SK-N-DZ (cell line): Measurements from ENCODE around the gene SETMAR.
"Not testable (repeated sequence)": the region's sequence is repeated elsewhere in the genome, so short reads cannot be mapped to it uniquely, and the experiment has no call there.

ENCODE experiments used
- DNase-seq: peaks from one replicate; pipeline ENCODE4 v3.0.0-alpha.2; 2015; ENCODE audit warnings: low spot score

Gene SETMAR

DNA sequence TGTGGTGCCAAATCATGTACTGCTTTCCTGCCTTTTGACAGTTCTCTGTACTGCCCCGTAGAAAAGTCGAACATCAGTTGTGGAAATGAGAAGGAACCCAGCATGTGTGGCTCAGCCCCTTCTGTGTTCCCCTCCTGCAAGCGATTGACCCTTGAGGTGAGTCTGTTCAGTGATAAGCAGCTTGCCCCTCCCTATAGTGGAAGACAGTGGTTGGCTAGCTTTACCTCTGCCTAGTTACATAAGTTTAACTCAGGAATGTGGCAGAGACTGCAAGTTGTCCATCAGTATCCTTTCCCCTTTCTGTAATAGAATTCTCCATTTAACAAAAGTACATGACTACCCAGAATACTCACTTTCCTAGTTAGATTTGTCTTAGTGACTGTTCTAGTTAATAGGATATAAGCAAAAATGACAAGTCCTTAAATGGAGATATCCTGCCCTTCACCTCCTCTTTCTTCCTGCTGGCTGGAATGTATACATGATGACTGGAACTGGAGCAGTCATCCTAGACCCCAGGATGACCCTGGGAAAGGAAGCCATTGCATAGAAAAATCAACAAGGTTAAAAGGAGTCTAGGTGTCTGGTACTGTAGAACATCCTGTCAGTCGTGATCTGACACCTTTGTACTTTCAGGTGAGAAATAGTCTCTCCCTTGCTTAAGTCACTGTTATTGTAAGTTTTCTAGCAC is 10.6 kb downstream of the SETMAR start:
- DNase-seq = no peak

DNA sequence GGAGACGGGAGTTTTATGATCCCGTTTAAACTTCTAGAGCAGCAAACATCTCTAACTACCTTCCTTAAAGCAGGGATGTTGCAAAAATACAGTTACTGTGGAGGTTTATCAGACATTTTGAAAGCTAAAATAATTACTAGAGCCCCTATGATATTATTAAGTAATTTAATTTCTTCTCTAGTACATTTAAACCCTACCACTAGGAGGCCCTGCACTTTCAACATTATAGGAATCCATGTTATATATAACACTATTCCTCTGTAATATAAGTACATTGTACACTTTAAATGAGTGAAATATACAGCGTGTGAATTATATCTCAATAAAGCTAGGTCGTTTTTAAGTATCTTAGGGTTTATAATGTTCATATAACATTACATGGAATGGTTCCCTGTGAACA is 11.5 kb downstream of the SETMAR start:
- no peak for DNase-seq

DNA sequence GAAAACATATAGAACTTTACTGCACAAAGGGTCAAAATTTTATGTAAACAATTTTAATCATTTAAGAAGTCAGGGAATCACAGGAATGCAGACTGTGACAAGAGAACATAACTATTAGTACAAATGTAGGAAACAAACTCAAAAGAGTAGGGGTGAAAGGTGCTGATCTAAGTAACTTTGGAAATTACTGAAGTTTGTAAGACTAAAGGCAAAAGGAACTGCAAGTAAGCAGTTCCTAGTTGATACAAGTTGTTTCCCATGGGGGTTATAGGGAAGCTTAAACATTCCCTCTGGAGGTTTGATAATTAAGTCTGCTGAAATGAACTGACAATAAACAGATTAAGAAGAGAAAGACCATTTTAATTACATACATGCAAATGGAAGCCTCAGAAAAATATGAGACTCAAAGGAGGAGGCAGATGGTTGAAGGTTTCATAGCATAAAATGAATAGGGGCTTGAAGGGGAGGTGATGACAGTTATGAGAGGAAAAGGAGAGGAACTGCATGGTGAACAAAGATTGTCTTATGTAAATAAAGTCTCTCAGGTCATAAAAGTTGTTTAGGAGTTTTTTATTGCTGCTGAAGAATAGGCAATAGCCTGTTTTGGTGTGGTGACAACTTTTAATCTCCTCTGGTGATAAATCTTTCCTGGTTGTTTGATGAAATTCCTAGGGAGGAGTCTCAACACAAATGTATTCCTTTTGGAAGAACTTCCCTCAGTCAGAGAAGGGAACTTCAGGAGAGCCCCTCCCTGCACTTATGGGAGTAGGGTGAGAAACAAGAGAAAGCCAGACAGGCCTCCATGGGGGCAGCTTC is 17.1 kb downstream of the SETMAR start:
- no peak for DNase-seq

GRCh38 chr3:4321732-4322131 is 18.6 kb downstream of the SETMAR start:
- no peak for DNase-seq

- DNase-seq = no peak
Observed at GRCh38 chr3:4322635-4323034, 19.5 kb downstream of the SETMAR start.

- DNase-seq = no peak
Observed at GRCh38 chr3:4323246-4324027, 20.3 kb downstream of the SETMAR start.

DNA sequence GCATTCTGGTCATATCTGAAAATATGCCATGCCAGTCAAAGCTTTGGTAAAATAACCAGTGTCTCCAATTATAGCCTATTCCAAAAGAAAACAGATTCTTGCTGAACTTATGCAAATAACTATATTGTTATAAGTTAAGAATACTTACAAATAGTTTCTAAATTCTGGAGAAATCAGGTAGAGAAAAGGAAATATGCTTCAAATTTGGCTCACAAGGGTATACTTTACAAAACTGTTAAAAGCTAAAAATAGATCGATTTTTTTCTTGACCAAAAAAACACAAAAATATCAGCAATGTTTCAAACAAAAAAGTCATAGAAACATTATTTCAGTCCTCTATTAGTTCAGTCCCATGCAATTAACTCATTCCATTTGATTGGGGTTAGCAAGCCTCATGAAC is 23.7 kb downstream of the SETMAR start:
- DNase-seq = no peak

DNA sequence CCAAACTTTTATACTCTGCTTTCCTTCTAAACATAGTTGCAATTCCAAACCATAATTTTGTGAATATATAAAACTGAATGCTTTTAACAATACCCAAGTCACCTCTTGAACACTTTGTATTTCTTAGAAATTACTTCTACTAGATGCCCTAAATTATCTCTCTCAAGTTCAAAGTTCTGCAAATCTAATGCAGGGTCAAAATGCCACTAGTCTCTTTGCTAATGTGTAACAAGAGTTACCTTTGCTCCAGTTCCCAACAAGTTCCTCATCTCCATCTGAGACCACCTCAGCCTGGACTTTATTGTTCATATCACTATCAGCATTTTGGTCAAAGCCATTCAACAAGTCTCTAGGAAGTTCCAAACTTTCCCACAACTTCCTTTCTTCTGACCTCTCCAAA is 26.6 kb downstream of the SETMAR start:
- DNase-seq = not testable (repeated sequence)

- DNase-seq = no peak
Observed at GRCh38 chr3:4332111-4332510, 28.9 kb downstream of the SETMAR start.

GRCh38 chr3:4332574-4332973 is 29.4 kb downstream of the SETMAR start:
- DNase-seq = no peak

GRCh38 chr3:4332991-4333390 is 29.8 kb downstream of the SETMAR start:
- DNase-seq = no peak

- no peak for DNase-seq
Observed at GRCh38 chr3:4334548-4334947, 31.4 kb downstream of the SETMAR start.

GRCh38 chr3:4335840-4336562 is 32.8 kb downstream of the SETMAR start:
- DNase-seq = no peak

- no peak for DNase-seq
Observed at GRCh38 chr3:4336850-4337546, 33.8 kb downstream of the SETMAR start.

- no peak for DNase-seq
Observed at GRCh38 chr3:4338751-4339150, 35.6 kb downstream of the SETMAR start.

DNA sequence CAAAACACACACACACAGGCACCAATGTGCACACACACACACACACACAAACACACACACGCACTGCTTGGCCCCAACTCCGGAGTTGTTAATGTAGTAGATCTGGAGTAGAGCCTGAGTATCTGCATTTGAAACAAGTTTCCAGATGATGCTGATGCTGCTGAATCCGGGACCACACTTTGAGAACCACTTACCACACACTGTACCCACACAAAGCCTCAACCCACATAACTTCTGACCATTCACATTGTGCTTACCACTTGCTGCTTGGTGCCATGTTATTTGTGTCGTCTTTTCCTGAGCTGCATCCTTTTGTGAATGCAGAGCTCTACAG is 36.9 kb downstream of the SETMAR start:
- no peak for DNase-seq

DNA sequence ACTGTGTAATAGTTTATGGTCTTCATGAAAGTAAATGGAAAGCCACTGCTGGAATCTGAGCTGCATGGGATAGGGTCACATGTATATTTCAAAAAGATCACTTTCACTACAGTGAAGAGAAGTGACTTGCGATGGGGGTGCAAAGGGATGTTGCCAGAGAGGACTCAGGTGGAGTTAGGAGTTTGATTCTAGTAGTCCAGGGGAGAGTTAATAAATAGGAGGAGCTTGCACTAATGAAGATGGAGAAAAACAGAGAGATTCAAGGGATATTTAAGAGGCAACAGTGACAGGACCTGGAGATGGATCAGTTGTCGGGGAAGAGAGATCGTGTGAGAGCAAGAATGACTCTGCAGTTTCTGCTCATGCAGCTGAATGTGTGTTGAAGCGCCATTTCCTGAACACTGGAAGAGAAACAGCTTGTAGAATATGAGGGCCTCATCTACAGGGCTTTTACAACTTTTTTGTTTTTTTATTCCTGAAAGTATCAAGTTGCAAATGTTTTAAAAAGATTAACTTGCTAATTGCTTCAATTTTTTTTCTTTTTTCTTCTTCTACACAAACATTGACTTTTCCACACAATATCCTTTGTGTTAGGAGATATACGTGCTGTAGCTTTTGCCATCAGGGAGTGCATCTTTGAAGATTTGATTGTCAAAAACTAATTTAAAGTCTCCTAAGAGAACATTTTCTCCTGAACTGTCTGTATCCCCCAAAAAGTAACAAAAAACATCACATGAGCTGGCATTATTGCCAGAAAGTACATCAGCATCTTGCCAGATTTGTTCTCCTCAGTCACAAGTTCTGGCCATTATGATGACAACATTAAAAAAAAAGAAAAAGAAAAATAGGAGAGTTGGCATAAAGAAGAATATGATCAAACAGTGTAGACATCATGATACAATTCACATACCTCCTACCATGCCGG is 37.5 kb downstream of the SETMAR start:
- no peak for DNase-seq

- no peak for DNase-seq
Observed at GRCh38 chr3:4341336-4341675, 38.1 kb downstream of the SETMAR start.

DNA sequence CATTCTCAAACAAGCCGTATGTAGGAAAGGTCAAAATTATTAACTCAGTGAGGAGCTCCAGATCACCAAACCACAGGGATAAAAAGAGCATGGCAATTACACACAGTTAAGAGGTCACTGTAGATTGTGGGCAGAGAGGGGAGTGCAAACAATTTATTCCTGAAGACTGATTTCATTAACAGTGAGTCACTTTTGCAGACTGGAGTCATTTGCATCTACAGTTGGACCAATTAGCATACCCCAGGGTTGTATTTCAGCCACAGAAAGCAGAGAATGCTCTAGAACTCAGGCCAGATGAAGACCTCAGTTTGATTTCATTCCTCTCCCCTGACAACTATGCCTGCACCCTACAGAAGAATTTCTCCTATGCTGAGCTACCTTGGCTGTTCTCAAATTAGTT is 40.1 kb downstream of the SETMAR start:
- DNase-seq = peak; percentile 25

GRCh38 chr3:4350789-4351163 is 47.6 kb downstream of the SETMAR start:
- DNase-seq = peak; percentile 83
